ENCODE data around the gene AMER3.

AMER3 gene

GRCh38 chr2:130785466-130786055 is 30.2 kb downstream of the AMER3 start:
- no peak for DNase-seq

GRCh38 chr2:130786076-130786475 is 30.7 kb downstream of the AMER3 start:
- DNase-seq, result no peak

- no peak for DNase-seq
Observed at GRCh38 chr2:130787841-130788240, 32.5 kb downstream of the AMER3 start.

GRCh38 chr2:130790312-130790711 is 35.0 kb downstream of the AMER3 start:
- no peak for DNase-seq

- no peak for DNase-seq
Observed at GRCh38 chr2:130790804-130791616, 35.7 kb downstream of the AMER3 start.

GRCh38 chr2:130791617-130791939 is 36.2 kb downstream of the AMER3 start:
- no peak for DNase-seq

GRCh38 chr2:130795431-130795830 is 40.1 kb downstream of the AMER3 start:
- no peak for DNase-seq

- DNase-seq, result no peak
Observed at GRCh38 chr2:130796290-130796689, 41.0 kb downstream of the AMER3 start.

- DNase-seq, result peak; percentile 91
Observed at GRCh38 chr2:130797493-130798435, 42.4 kb downstream of the AMER3 start.

- DNase-seq, result no peak
Observed at GRCh38 chr2:130798472-130799218, 43.3 kb downstream of the AMER3 start.

GRCh38 chr2:130799295-130799694 is 44.0 kb downstream of the AMER3 start:
- DNase-seq, result no peak

- no peak for DNase-seq
Observed at GRCh38 chr2:130805613-130806012, 50.3 kb downstream of the AMER3 start.

- DNase-seq, result no peak
Observed at GRCh38 chr2:130806370-130806769, 51.0 kb downstream of the AMER3 start.

- no peak for DNase-seq
Observed at GRCh38 chr2:130807659-130808385, 52.5 kb downstream of the AMER3 start.

- DNase-seq, result no peak
Observed at GRCh38 chr2:130808482-130809268, 53.3 kb downstream of the AMER3 start.

GRCh38 chr2:130810490-130810889 is 55.1 kb downstream of the AMER3 start:
- DNase-seq, result no peak

- no peak for DNase-seq
Observed at GRCh38 chr2:130813722-130814121, 58.4 kb downstream of the AMER3 start.

GRCh38 chr2:130814931-130815680 is 59.8 kb downstream of the AMER3 start:
- no peak for DNase-seq

All from stimulated activated naive CD4-positive, alpha-beta T cell treated with Interleukin-2 at 50 U/mL for 16 hours (primary cell).